Measurements from ENCODE around the gene LBHD2. TPM values are rescaled to one million over a fixed set of nuclear protein-coding genes. Genes with fewer than 3 reads are reported as not detected.

The LBHD2 gene
- total and polyA plus RNA-seq, 8 donors, result not detected

DNA sequence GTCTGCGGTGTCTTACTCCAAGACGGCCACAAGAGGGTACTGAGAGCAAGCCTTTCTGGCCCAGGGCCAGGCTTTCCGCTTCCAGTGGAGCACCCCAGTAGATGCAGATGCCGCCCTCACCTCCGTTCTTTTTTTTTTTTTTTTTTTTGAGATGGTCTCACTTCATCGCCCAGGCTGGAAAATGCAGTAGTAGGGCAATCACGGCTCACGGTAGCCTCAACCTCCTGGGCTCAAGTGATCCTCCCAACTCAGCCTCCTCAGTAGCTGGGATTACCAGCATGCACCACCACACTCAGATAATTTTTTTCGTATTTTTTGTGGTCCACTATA lies 5.6 kb upstream of the LBHD2 start:
- Histone ChIP-seq H3K4me3 (no peak overlapping the region), H3K27me3 (peaks cover 0 to 36% (median 0%) of the 10 kb centered on the region in 3 donors), H3K9me3 (no peaks in the 10 kb centered on the region), H3K4me1 (peaks cover 7 to 31% (median 23%) of the 10 kb centered on the region in 4 donors), H3K36me3 (no peaks in the 10 kb centered on the region), H3K27ac (no peak overlapping the region)
- peak; percentile 90 to 92 for DNase-seq
- TF ChIP-seq POLR2AphosphoS5 (IDR thresholded peaks at IDR 0.05) (peak in 2 of 3 donors; percentile 40 to 49), CTCF (IDR thresholded peaks at IDR 0.05) (peak in 4 of 7 experiments; percentile 71 to 84 (median 82)), EP300 (IDR thresholded peaks at IDR 0.05) (no peak), POLR2A (IDR thresholded peaks at IDR 0.05) (no peak)
- 7 to 16% (median 9%) methylated on average over 7 to 9 of the region's 9 CpGs for WGBS, 5 donors
- intact Hi-C loops (cut with DNase I; ENCODE audit: low total_unique reads), result no loop called here

DNA sequence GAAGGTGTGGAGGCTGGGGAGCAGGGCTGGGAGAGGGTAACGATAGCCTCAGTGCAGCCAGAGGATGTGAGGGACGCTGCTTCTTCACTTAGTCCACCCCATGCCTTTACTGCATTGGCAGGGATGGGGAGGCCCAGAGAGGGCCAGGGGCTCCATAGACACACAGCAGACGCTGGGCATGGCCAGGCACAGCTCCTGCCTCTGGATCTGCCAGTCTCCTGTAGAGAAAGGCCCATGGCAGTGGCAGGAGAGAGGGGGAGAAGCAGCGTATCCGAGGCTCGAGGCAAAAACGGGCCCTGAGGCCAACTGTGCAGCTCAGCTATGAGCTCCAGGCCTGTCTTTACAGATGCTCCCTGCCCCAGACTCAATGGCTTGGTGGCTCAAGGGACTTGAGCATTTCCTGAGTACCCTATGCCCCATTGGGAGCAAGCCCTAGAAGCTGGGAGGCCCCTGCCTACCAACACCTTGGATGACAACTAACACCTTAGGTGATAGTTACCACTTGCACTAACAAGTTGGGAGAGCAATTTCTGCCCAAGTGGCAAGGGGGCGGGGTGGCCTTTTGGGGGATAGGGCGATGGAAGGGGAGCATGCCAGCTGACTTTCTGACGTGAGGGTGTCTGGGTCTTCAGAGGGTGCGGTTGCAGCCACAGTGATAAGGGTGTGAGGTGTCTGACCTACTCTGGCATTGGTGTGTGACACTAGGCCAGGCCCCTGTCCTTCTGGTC lies 5.0 kb upstream of the LBHD2 start:
- TF ChIP-seq CTCF (IDR thresholded peaks at IDR 0.05) (no peak), EP300 (IDR thresholded peaks at IDR 0.05) (no peak), POLR2AphosphoS5 (IDR thresholded peaks at IDR 0.05) (no peak), POLR2A (IDR thresholded peaks at IDR 0.05) (no peak)
- no peak for DNase-seq
- WGBS, 5 donors, result 70 to 77% (median 74%) methylated on average over 8 to 11 of the region's 11 CpGs
- Histone ChIP-seq H3K36me3 (no peaks in the 10 kb centered on the region), H3K9me3 (no peaks in the 10 kb centered on the region), H3K27me3 (peaks cover 0 to 43% (median 4%) of the 10 kb centered on the region in 3 donors), H3K4me1 (peaks cover 9 to 28% (median 23%) of the 10 kb centered on the region in 4 donors), H3K4me3 (no peak overlapping the region), H3K27ac (no peak overlapping the region)
- intact Hi-C loops (cut with DNase I; ENCODE audit: low total_unique reads), result no loop called here

GRCh38 chr14:103081951-103082350 lies 2.1 kb upstream of the LBHD2 start:
- no peak for DNase-seq

GRCh38 chr14:103085106-103086091 lies 1.4 kb downstream of the LBHD2 start:
- Histone ChIP-seq H3K9me3 (no peaks in the 10 kb centered on the region), H3K4me1 (peaks cover 9 to 19% (median 13%) of the 10 kb centered on the region in 4 donors), H3K36me3 (no peaks in the 10 kb centered on the region), H3K27me3 (peaks cover 3 to 69% (median 21%) of the 10 kb centered on the region in 3 donors), H3K27ac (no peak overlapping the region), H3K4me3 (no peak overlapping the region)
- intact Hi-C loops (cut with DNase I; ENCODE audit: low total_unique reads), result no loop called here
- no peak for DNase-seq
- 71 to 82% (median 78%) methylated on average over 18 to 24 of the region's 24 CpGs for WGBS, 5 donors
- TF ChIP-seq POLR2AphosphoS5 (IDR thresholded peaks at IDR 0.05) (no peak), POLR2A (IDR thresholded peaks at IDR 0.05) (no peak), EP300 (IDR thresholded peaks at IDR 0.05) (no peak), CTCF (IDR thresholded peaks at IDR 0.05) (no peak)

More at GRCh38 chr14:103081951-103082350, 2.1 kb upstream of the LBHD2 start:
- WGBS, 5 donors, result 94 to 97% (median 96%) methylated on average over 2 of the region's 2 CpGs
- no peaks in the 10 kb centered on the region for H3K36me3 ChIP-seq
- TF ChIP-seq POLR2AphosphoS5 (IDR thresholded peaks at IDR 0.05), result no peak
- intact Hi-C loops (cut with DNase I; ENCODE audit: low total_unique reads), result no loop called here
- no peak overlapping the region for H3K27ac ChIP-seq
- no peaks in the 10 kb centered on the region for H3K9me3 ChIP-seq
- peaks cover 3 to 72% (median 21%) of the 10 kb centered on the region in 3 donors for H3K27me3 ChIP-seq
- H3K4me1 ChIP-seq, result peaks cover 7 to 9% (median 8%) of the 10 kb centered on the region in 4 donors
- H3K4me3 ChIP-seq, result no peak overlapping the region
